RWPE2 (cell line): Measurements from ENCODE around the gene HSF2BP.
A peak's percentile ranks its signal among the peaks of the same experiment; 100 is the strongest.
"Not testable (repeated sequence)": the region's sequence is repeated elsewhere in the genome, so short reads cannot be mapped to it uniquely, and the experiment has no call there.

ENCODE experiments used
- ATAC-seq: fragments of 200-7000 bp; cut with Tn5 transposase; 3 replicates; pipeline ENCODE4 v1.9.1; 2021; ENCODE audit warnings: low read depth
- DNase-seq: peaks from one replicate; pipeline ENCODE4 v3.0.0-alpha.2; 2020; ENCODE audit warnings: low spot score
- H3K27ac ChIP-seq: fragments of 450-650 bp; 2 replicates; pipeline ENCODE4 v1.5.1; 2017; ENCODE audit warnings: mild to moderate bottlenecking; ENCODE audit not compliant: poor library complexity, severe bottlenecking
- H3K27me3 ChIP-seq: fragments of 250-450 bp; sonication (Bioruptor Pico); 2 replicates; pipeline ENCODE4 v1.5.1; 2021; ENCODE audit warnings: mild to moderate bottlenecking, moderate library complexity; ENCODE audit not compliant: insufficient read depth, poor library complexity, severe bottlenecking
- H3K36me3 ChIP-seq: fragments of 250-450 bp; sonication (Bioruptor Pico); 2 replicates; pipeline ENCODE4 v1.5.1; 2020; ENCODE audit warnings: low read depth, mild to moderate bottlenecking, moderate library complexity
- H3K4me1 ChIP-seq: fragments of 250-450 bp; sonication (Bioruptor Pico); 2 replicates; pipeline ENCODE4 v1.5.1; 2021; ENCODE audit warnings: mild to moderate bottlenecking, moderate library complexity; ENCODE audit not compliant: insufficient read depth, poor library complexity, severe bottlenecking
- H3K4me3 ChIP-seq: fragments of 250-450 bp; sonication (Bioruptor Pico); 2 replicates; pipeline ENCODE4 v1.5.1; 2021; ENCODE audit warnings: mild to moderate bottlenecking, moderate library complexity; ENCODE audit not compliant: severe bottlenecking
- H3K9me3 ChIP-seq: fragments of 250-450 bp; sonication (Bioruptor Pico); 2 replicates; pipeline ENCODE4 v1.5.1; 2021; ENCODE audit warnings: mild to moderate bottlenecking, moderate library complexity; ENCODE audit not compliant: severe bottlenecking

HSF2BP gene

GRCh38 chr21:43488235-43488634 lies 171.1 kb downstream of the HSF2BP start:
- not testable (repeated sequence) for H3K27me3 ChIP-seq, H3K4me3 ChIP-seq, DNase-seq, H3K4me1 ChIP-seq, H3K9me3 ChIP-seq, H3K36me3 ChIP-seq, H3K27ac ChIP-seq
- ATAC-seq: peak; percentile 67

DNA sequence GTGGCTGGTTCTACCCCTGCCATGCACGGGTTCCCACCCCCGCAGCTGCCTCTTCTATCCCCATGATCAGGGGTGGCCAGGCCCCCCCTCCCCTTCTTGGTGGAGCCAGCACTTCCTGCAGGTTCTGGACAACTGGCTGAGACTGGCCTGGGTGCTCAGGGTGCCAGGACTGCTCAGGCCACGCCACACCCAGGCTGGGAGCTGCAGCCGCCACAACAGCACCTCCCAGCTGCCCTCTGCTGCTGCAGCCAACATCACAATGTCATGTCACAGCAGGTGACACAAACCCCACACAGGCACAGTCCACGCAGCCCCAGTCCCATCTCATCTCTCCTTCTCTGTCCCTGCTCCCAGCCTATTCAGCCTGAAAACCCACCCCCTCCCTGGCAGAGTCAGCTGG lies 173.2 kb downstream of the HSF2BP start:
- ATAC-seq, H3K27me3 ChIP-seq, DNase-seq, H3K4me3 ChIP-seq, H3K4me1 ChIP-seq, H3K27ac ChIP-seq, H3K9me3 ChIP-seq, H3K36me3 ChIP-seq: not testable (repeated sequence)

DNA sequence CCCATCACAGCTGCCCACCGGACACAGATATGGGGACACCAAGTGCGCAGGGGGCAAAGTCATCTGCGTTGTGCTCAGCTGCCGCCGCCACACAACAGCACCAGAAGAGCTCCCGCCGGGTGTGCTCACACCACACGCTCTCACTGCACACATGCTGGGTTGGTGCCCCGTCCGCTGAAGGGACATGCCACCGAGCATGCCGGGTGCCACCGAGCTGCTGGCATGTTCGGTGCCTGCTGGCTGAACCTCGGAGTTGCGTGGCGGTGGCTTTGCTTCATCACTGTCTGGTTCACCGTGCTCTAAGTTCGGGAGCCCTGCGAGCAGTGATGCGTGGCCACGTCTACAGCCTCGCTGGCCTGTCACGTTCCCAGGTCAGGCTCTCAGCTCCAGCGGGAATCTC lies 174.3 kb downstream of the HSF2BP start:
- DNase-seq, H3K27me3 ChIP-seq: not testable (repeated sequence)

GRCh38 chr21:43479197-43479596 lies 180.1 kb downstream of the HSF2BP start:
- not testable (repeated sequence) for H3K27me3 ChIP-seq, ATAC-seq, H3K4me3 ChIP-seq, H3K4me1 ChIP-seq, H3K36me3 ChIP-seq, H3K9me3 ChIP-seq, H3K27ac ChIP-seq, DNase-seq

More for the DNA sequence above, 174.3 kb downstream of the HSF2BP start:
- ATAC-seq, H3K4me3 ChIP-seq, H3K4me1 ChIP-seq, H3K36me3 ChIP-seq, H3K9me3 ChIP-seq, H3K27ac ChIP-seq: not testable (repeated sequence)
